ENCODE results near the gene TMEM125. TPM values are rescaled to one million over a fixed set of nuclear protein-coding genes. Genes with fewer than 3 reads are reported as not detected.

The TMEM125 gene
- total and polyA plus RNA-seq, 8 donors, result 7.0 to 41.9 (median 22.8) TPM

DNA sequence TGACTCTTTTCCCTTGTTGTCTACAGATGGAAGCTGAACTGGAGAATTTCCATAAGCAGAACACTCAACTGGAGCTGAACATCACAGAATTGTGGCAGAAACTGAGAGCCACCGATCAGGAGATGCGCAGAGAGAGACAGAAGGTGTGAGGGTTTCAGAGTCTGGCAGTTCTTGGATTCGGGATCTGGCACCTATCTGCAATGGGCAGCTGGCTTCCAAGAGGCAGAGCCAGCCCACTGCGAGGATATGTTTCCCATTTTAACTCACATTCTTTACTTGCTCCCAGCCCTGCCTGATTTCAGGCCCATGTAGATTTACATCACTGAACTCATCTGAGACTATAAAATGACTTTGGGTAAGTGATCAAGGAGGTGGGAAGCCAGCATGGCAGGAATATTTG is 37.3 kb upstream of the TMEM125 start:
- WGBS, 5 donors, result 52 to 82% (median 62%) methylated on average over 4 of the region's 4 CpGs
- intact Hi-C loops (cut with DNase I; ENCODE audit: low total_unique reads), result no loop called here
- Histone ChIP-seq H3K9me3 (no peaks in the 10 kb centered on the region), H3K4me3 (no peak overlapping the region), H3K36me3 (no peaks in the 10 kb centered on the region), H3K4me1 (peaks cover 36 to 63% (median 44%) of the 10 kb centered on the region in 4 donors), H3K27me3 (no peaks in the 10 kb centered on the region), H3K27ac (peak overlapping the region; percentile 40 to 74 (median 63))
- no peak for DNase-seq
- no peak for TF ChIP-seq POLR2A (IDR thresholded peaks at IDR 0.05)
- TF ChIP-seq, protein P1, sequence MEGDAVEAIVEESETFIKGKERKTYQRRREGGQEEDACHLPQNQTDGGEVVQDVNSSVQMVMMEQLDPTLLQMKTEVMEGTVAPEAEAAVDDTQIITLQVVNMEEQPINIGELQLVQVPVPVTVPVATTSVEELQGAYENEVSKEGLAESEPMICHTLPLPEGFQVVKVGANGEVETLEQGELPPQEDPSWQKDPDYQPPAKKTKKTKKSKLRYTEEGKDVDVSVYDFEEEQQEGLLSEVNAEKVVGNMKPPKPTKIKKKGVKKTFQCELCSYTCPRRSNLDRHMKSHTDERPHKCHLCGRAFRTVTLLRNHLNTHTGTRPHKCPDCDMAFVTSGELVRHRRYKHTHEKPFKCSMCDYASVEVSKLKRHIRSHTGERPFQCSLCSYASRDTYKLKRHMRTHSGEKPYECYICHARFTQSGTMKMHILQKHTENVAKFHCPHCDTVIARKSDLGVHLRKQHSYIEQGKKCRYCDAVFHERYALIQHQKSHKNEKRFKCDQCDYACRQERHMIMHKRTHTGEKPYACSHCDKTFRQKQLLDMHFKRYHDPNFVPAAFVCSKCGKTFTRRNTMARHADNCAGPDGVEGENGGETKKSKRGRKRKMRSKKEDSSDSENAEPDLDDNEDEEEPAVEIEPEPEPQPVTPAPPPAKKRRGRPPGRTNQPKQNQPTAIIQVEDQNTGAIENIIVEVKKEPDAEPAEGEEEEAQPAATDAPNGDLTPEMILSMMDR (IDR thresholded peaks at IDR 0.05), result no peak
- TF ChIP-seq EP300 (IDR thresholded peaks at IDR 0.05), result no peak
- no peak for TF ChIP-seq POLR2AphosphoS5 (IDR thresholded peaks at IDR 0.05)

DNA sequence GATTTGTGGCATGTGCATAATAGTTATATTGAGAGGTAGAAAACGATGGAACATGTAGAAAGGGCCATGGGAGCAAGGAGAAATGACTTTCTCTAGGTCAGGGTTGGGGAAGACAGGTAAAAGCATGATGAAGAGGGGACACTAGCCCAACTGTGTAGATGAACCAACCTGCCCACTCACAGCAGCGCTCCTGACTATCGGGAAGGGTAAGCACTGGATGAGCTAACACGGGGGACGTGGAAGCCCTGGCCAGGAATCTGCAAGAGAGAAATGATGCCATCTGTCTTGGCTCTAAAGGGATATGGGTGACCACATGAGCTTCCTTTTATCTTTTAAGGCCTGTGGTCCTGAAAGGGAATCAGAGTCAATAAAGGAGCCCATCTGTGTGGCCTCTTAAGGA is 36.2 kb upstream of the TMEM125 start:
- intact Hi-C loops (cut with DNase I; ENCODE audit: low total_unique reads), result no loop called here
- H3K36me3 ChIP-seq, result no peaks in the 10 kb centered on the region
- WGBS, 5 donors, result 85 to 96% (median 89%) methylated on average over 5 of the region's 5 CpGs

GRCh38 chr1:43234267-43234666 is 35.5 kb upstream of the TMEM125 start:
- intact Hi-C loops (cut with DNase I; ENCODE audit: low total_unique reads), result no loop called here
- Histone ChIP-seq H3K27me3 (no peaks in the 10 kb centered on the region), H3K4me3 (no peak overlapping the region), H3K4me1 (peaks cover 36 to 70% (median 51%) of the 10 kb centered on the region in 4 donors), H3K27ac (peak overlapping the region in 3 of 5 donors; percentile 17 to 59 (median 36)), H3K9me3 (no peaks in the 10 kb centered on the region), H3K36me3 (no peaks in the 10 kb centered on the region)
- WGBS, 5 donors, result 94 to 96% (median 95%) methylated on average over 15 to 17 of the region's 17 CpGs
- DNase-seq, result no peak
- TF ChIP-seq, protein P1 (IDR thresholded peaks at IDR 0.05), result no peak
- TF ChIP-seq POLR2AphosphoS5 (IDR thresholded peaks at IDR 0.05) (no peak), EP300 (IDR thresholded peaks at IDR 0.05) (no peak), POLR2A (IDR thresholded peaks at IDR 0.05) (no peak)

More for the DNA sequence above, 36.2 kb upstream of the TMEM125 start:
- no peak for DNase-seq
- no peak overlapping the region for H3K27ac ChIP-seq
- no peak overlapping the region for H3K4me3 ChIP-seq
- H3K27me3 ChIP-seq, result no peaks in the 10 kb centered on the region
- TF ChIP-seq, protein P1 (IDR thresholded peaks at IDR 0.05), result no peak
- TF ChIP-seq POLR2AphosphoS5 (IDR thresholded peaks at IDR 0.05), result no peak
- TF ChIP-seq EP300 (IDR thresholded peaks at IDR 0.05), result no peak
- no peak for TF ChIP-seq POLR2A (IDR thresholded peaks at IDR 0.05)
- no peaks in the 10 kb centered on the region for H3K9me3 ChIP-seq
- peaks cover 36 to 71% (median 49%) of the 10 kb centered on the region in 4 donors for H3K4me1 ChIP-seq

- no peaks in the 10 kb centered on the region for H3K27me3 ChIP-seq
- DNase-seq, result no peak
- peak overlapping the region in 4 of 5 donors; percentile 32 to 59 (median 35) for H3K27ac ChIP-seq
- 29 to 65% (median 46%) methylated on average over 8 of the region's 8 CpGs for WGBS, 5 donors
- TF ChIP-seq POLR2AphosphoS5 (IDR thresholded peaks at IDR 0.05) (no peak), EP300 (IDR thresholded peaks at IDR 0.05) (no peak)
- TF ChIP-seq, protein P1 (IDR thresholded peaks at IDR 0.05), result no peak
- H3K4me1 ChIP-seq, result peaks cover 29 to 63% (median 48%) of the 10 kb centered on the region in 4 donors
- no peaks in the 10 kb centered on the region for H3K36me3 ChIP-seq
- intact Hi-C loops (cut with DNase I; ENCODE audit: low total_unique reads), result no loop called here
- no peaks in the 10 kb centered on the region for H3K9me3 ChIP-seq
- no peak overlapping the region for H3K4me3 ChIP-seq
Observed at GRCh38 chr1:43235040-43235439, 34.7 kb upstream of the TMEM125 start.
